ENCODE results near the gene TMEM114.
"Not testable (repeated sequence)": the region's sequence is repeated elsewhere in the genome, so short reads cannot be mapped to it uniquely, and the experiment has no call there.

TMEM114 gene

DNA sequence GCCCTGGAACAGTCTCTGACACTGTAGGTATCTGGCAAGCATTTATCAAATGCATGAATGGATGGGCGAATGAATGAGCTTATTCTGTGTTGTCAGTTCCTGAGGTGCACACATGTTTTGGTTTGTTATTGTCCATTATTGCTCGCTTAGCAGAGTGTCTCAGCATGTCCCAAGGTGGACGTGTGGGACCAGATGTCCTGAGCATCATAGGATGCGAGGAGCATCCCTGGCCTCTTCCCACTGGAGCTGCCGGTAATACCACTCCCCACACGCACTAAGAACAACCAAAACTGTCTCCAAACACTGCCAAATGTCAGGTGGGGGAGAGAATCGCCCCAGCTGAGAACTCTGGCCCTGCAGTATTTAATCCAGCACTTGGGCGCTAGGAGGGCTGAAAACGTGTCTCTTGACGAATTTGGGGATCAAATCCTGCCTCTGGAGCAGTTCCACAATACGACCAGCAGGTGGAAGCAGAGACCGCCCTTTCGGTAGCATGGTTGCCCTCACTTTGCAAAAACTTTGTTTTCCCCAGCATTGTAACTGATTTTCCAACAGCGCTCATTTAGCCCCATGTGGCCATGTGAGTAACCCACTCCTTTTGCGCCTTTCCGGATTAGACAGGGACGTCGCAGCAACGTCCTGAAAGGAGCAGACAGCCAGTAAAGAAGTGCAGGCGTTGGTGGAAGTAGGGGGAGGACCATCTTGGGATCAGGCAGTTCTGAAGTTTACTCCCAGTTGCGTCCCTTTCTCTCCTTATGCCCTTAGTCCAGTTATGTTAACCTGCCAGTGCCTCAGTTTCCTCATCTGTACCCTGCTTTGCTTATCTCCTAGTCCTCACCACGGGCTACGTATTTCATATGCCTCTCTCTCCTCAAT, 22.7 kb downstream of the TMEM114 start:
- Histone ChIP-seq H3F3A (ENCODE audit: insufficient read depth) (peaks cover 11% of the 10 kb centered on the region), H4K20me1 (ENCODE audit: low read depth, low read length) (no peaks in the 10 kb centered on the region), H3K9ac (ENCODE audit: low read length) (no peak overlapping the region), H2AFZ (ENCODE audit: low read depth, low read length, severe bottlenecking) (no peak overlapping the region), H3K9me3 (ENCODE audit: insufficient read depth, low read length) (peaks cover 8% of the 10 kb centered on the region; the same call in 1 of the 2 replicates), H3K4me2 (ENCODE audit: low read depth, low read length, poor library complexity, severe bottlenecking) (peak overlapping the region; percentile 8), H3K9me2 (replicated peaks; ENCODE audit: insufficient read depth, low read length) (no peaks in the 10 kb centered on the region), H3K27ac (ENCODE audit: low read depth, low read length) (no peak overlapping the region), H3K27me3 (ENCODE audit: low read length) (no peaks in the 10 kb centered on the region), H3K36me3 (ENCODE audit: low read length) (no peaks in the 10 kb centered on the region), H3K4me3 (ENCODE audit: insufficient read depth, low read length, poor library complexity, severe bottlenecking) (no peak overlapping the region), H3K79me2 (ENCODE audit: insufficient read depth, low read length) (no peaks in the 10 kb centered on the region)
- TF ChIP-seq, protein P1, sequence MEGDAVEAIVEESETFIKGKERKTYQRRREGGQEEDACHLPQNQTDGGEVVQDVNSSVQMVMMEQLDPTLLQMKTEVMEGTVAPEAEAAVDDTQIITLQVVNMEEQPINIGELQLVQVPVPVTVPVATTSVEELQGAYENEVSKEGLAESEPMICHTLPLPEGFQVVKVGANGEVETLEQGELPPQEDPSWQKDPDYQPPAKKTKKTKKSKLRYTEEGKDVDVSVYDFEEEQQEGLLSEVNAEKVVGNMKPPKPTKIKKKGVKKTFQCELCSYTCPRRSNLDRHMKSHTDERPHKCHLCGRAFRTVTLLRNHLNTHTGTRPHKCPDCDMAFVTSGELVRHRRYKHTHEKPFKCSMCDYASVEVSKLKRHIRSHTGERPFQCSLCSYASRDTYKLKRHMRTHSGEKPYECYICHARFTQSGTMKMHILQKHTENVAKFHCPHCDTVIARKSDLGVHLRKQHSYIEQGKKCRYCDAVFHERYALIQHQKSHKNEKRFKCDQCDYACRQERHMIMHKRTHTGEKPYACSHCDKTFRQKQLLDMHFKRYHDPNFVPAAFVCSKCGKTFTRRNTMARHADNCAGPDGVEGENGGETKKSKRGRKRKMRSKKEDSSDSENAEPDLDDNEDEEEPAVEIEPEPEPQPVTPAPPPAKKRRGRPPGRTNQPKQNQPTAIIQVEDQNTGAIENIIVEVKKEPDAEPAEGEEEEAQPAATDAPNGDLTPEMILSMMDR (IDR thresholded peaks at IDR 0.05; ENCODE audit: insufficient read depth, low read length, poor library complexity, severe bottlenecking) = peak; percentile 98
- TF ChIP-seq EZH2phosphoT487 (conservative IDR thresholded peaks at IDR 0.05; ENCODE audit: low read length) = no peak

DNA sequence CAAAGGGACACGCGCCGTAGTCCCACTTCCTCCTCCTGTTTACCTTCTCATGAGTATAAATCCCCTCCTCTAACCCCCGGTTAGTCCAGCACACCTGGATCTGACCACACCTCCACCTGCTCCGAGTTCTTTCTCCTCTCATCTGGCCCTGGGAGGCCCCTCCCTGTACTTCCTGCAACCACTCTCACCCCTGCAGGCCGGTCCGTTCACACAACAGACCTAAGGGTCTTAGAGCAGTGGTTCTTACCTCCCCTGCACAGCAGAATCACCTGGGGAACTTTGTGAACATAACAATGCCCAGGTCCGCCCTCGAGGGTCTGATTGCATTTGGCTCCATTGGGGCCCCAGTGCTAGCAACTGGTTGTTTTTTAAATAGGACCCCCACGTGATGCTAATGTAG, 24.8 kb downstream of the TMEM114 start:
- Histone ChIP-seq H3K4me3 (ENCODE audit: insufficient read depth, low read length, poor library complexity, severe bottlenecking) (no peak overlapping the region), H3K27me3 (ENCODE audit: low read length) (no peaks in the 10 kb centered on the region), H2AFZ (ENCODE audit: low read depth, low read length, severe bottlenecking) (no peak overlapping the region), H3K79me2 (ENCODE audit: insufficient read depth, low read length) (no peaks in the 10 kb centered on the region), H3K9ac (ENCODE audit: low read length) (no peak overlapping the region), H3F3A (ENCODE audit: insufficient read depth) (peaks cover 18% of the 10 kb centered on the region), H3K27ac (ENCODE audit: low read depth, low read length) (no peak overlapping the region), H3K4me2 (ENCODE audit: low read depth, low read length, poor library complexity, severe bottlenecking) (no peak overlapping the region), H3K36me3 (ENCODE audit: low read length) (no peaks in the 10 kb centered on the region), H4K20me1 (ENCODE audit: low read depth, low read length) (no peaks in the 10 kb centered on the region), H3K9me3 (ENCODE audit: insufficient read depth, low read length) (peaks cover 23% of the 10 kb centered on the region; the same call in 1 of the 2 replicates), H3K9me2 (replicated peaks; ENCODE audit: insufficient read depth, low read length) (no peaks in the 10 kb centered on the region)
- TF ChIP-seq, protein P1 (IDR thresholded peaks at IDR 0.05; ENCODE audit: insufficient read depth, low read length, poor library complexity, severe bottlenecking) = no peak
- TF ChIP-seq EZH2phosphoT487 (conservative IDR thresholded peaks at IDR 0.05; ENCODE audit: low read length) = no peak

DNA sequence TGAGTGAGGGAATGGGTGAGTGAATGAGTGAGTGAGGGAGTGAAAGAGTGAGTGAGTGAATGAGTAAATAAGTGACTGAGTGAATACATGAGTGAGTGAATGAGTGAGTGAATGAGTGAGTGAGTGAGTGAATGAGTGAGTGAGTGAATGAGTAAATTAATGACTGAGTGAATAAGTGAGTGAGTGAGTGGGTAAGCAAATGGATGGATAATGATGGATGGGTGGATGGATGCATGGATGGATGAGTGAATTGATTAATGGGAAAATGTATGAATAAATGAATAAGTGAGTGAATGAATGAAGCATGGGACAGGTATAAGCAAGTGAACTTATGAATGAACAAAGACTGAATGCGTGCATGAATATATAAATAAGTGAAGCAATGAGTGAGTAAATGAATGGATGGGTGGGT, 25.4 kb downstream of the TMEM114 start:
- Histone ChIP-seq H3K9me3 (ENCODE audit: insufficient read depth, low read length) (peaks cover 23% of the 10 kb centered on the region; the same call in 1 of the 2 replicates), H2AFZ (ENCODE audit: low read depth, low read length, severe bottlenecking) (no peak overlapping the region), H3K4me3 (ENCODE audit: insufficient read depth, low read length, poor library complexity, severe bottlenecking) (no peak overlapping the region), H3K27ac (ENCODE audit: low read depth, low read length) (no peak overlapping the region), H3K79me2 (ENCODE audit: insufficient read depth, low read length) (no peaks in the 10 kb centered on the region), H4K20me1 (ENCODE audit: low read depth, low read length) (no peaks in the 10 kb centered on the region), H3K36me3 (ENCODE audit: low read length) (no peaks in the 10 kb centered on the region), H3K9ac (ENCODE audit: low read length) (no peak overlapping the region), H3K4me2 (ENCODE audit: low read depth, low read length, poor library complexity, severe bottlenecking) (no peak overlapping the region), H3F3A (ENCODE audit: insufficient read depth) (peaks cover 18% of the 10 kb centered on the region), H3K27me3 (ENCODE audit: low read length) (no peaks in the 10 kb centered on the region), H3K9me2 (replicated peaks; ENCODE audit: insufficient read depth, low read length) (no peaks in the 10 kb centered on the region)
- TF ChIP-seq EZH2phosphoT487 (conservative IDR thresholded peaks at IDR 0.05; ENCODE audit: low read length) = no peak
- TF ChIP-seq, protein P1 (IDR thresholded peaks at IDR 0.05; ENCODE audit: insufficient read depth, low read length, poor library complexity, severe bottlenecking) = no peak

DNA sequence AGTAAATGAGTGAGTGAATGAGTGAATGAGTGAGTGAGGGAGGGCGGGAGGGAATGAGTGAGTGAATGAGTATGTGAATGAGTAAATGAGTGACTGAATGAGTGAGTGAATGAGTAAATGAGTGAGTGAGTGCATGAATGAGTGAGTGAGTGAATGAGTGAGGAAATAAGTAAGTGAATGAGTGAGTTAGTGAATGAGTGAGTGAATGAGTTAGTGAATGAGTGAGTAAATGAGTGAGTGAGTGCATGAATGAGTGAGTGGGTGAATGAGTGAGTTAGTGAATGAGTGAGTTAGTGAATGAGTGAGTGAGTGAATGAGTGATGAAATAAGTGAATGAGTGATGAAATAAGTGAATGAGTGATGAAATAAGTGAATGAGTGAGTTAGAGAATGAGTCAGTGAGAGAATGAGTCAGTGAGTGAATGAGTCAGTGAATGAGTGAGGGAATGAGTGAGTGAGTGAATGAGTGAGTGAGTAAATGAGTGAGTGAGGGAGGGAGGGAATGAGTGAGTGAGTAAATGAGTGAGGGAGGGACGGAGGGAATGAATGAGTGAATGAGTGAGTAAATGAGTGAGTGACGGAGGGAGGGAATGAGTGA, 26.3 kb downstream of the TMEM114 start:
- not testable (repeated sequence) for H3K27ac ChIP-seq (ENCODE audit: low read depth, low read length); H3K9me2 ChIP-seq (replicated peaks; ENCODE audit: insufficient read depth, low read length); H3K27me3 ChIP-seq (ENCODE audit: low read length); H3K79me2 ChIP-seq (ENCODE audit: insufficient read depth, low read length); H3K4me3 ChIP-seq (ENCODE audit: insufficient read depth, low read length, poor library complexity, severe bottlenecking); H3K36me3 ChIP-seq (ENCODE audit: low read length); H3K4me2 ChIP-seq (ENCODE audit: low read depth, low read length, poor library complexity, severe bottlenecking); H3K9ac ChIP-seq (ENCODE audit: low read length); H2AFZ ChIP-seq (ENCODE audit: low read depth, low read length, severe bottlenecking); H4K20me1 ChIP-seq (ENCODE audit: low read depth, low read length)
- peaks cover 23% of the 10 kb centered on the region; the same call in 1 of the 2 replicates for H3K9me3 ChIP-seq (ENCODE audit: insufficient read depth, low read length)
- peaks cover 18% of the 10 kb centered on the region for H3F3A ChIP-seq (ENCODE audit: insufficient read depth)
